ENCODE results near the gene NCOR1.

NCOR1 gene

DNA sequence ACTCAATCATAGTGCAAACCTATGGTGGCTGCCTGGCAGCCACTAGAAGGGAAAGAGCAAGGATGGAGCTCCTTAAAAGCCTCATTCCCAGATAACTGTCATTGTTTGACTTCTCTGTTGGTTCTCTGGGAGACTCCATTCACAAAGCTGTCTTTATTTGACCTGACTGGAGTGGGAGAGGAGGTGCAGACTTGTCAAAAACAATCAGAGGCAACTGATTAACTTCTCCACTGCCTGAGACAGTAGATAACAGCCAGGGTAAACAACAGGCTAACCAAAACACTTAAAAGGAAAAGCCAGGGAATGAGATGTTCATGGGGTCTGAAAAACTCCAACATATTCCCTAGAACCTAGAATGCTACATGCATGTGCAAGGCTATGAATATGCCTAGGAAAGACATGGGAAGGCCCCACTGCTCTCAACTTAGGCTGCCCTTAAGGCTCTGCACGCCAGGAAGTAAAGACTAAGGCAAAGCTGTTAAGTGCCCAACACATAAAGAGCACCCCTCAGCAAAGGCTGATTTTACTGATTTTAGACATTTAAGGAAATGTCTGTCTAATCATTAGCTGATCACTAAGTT, 133.7 kb downstream of the NCOR1 start:
- no peak for DNase-seq (ENCODE audit: low spot score)
- Histone ChIP-seq H3K36me3 (ENCODE audit: low read depth) (peaks cover 48% of the 10 kb centered on the region), H3K27ac (ENCODE audit: poor library complexity, severe bottlenecking) (no peak overlapping the region), H3K9me3 (ENCODE audit: severe bottlenecking) (no peaks in the 10 kb centered on the region), H3K4me1 (ENCODE audit: insufficient read depth, poor library complexity, severe bottlenecking) (no peaks in the 10 kb centered on the region), H3K4me3 (ENCODE audit: severe bottlenecking) (no peak overlapping the region), H3K27me3 (ENCODE audit: insufficient read depth, poor library complexity, severe bottlenecking) (no peaks in the 10 kb centered on the region)
- TF ChIP-seq, protein P1, sequence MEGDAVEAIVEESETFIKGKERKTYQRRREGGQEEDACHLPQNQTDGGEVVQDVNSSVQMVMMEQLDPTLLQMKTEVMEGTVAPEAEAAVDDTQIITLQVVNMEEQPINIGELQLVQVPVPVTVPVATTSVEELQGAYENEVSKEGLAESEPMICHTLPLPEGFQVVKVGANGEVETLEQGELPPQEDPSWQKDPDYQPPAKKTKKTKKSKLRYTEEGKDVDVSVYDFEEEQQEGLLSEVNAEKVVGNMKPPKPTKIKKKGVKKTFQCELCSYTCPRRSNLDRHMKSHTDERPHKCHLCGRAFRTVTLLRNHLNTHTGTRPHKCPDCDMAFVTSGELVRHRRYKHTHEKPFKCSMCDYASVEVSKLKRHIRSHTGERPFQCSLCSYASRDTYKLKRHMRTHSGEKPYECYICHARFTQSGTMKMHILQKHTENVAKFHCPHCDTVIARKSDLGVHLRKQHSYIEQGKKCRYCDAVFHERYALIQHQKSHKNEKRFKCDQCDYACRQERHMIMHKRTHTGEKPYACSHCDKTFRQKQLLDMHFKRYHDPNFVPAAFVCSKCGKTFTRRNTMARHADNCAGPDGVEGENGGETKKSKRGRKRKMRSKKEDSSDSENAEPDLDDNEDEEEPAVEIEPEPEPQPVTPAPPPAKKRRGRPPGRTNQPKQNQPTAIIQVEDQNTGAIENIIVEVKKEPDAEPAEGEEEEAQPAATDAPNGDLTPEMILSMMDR (IDR thresholded peaks at IDR 0.05; ENCODE audit: poor library complexity, severe bottlenecking): no peak
- ATAC-seq (ENCODE audit: low read depth): no peak

DNA sequence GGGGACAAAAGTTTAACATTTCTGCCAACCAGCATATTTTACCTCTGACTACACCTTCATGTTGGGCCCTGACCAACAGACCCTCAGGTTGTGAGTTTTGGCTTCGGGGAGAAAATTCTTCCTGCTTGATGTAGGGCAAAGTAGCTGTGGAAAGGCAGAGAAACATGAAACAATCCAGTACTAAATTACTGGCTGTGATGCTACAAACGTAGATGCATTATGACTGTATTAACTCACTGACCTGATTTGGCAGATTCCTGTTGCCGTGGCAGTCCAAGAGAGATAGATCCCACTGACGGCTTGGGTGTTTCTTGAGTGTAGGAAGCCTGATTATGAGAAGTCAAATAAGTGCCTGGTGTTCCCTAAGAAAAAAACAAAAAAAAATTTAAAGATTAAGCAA, 135.0 kb downstream of the NCOR1 start:
- DNase-seq (ENCODE audit: low spot score) (no peak), ATAC-seq (ENCODE audit: low read depth) (no peak)
- H3K36me3 ChIP-seq (ENCODE audit: low read depth): peaks cover 51% of the 10 kb centered on the region
- H3K27me3 ChIP-seq (ENCODE audit: insufficient read depth, poor library complexity, severe bottlenecking): no peaks in the 10 kb centered on the region
- H3K4me1 ChIP-seq (ENCODE audit: insufficient read depth, poor library complexity, severe bottlenecking): no peaks in the 10 kb centered on the region
- TF ChIP-seq, protein P1 (IDR thresholded peaks at IDR 0.05; ENCODE audit: poor library complexity, severe bottlenecking): no peak
- H3K4me3 ChIP-seq (ENCODE audit: severe bottlenecking): no peak overlapping the region
- no peaks in the 10 kb centered on the region for H3K9me3 ChIP-seq (ENCODE audit: severe bottlenecking)
- no peak overlapping the region for H3K27ac ChIP-seq (ENCODE audit: poor library complexity, severe bottlenecking)

DNA sequence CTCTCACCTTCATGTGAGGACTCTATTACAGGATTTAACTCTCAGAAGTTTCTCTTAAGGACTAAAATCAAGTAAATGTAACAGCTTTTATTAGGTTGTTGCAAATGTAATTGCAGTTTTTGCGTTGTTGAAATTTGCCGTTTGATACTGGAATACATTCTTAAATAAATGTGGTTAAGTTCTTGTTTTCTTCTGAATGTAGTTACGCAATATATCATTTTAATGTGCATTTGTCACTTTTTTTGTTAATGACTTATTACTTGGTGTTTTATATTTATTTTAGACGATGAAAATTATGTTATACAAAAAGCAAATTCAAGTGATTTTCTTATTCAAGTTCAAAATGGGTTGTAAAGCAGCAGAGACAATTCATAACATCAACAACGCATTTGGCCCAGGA, 139.4 kb downstream of the NCOR1 start:
- no peak overlapping the region for H3K27ac ChIP-seq (ENCODE audit: poor library complexity, severe bottlenecking)
- no peak for ATAC-seq (ENCODE audit: low read depth)
- H3K36me3 ChIP-seq (ENCODE audit: low read depth): peaks cover 81% of the 10 kb centered on the region
- no peaks in the 10 kb centered on the region for H3K4me1 ChIP-seq (ENCODE audit: insufficient read depth, poor library complexity, severe bottlenecking)
- no peaks in the 10 kb centered on the region for H3K27me3 ChIP-seq (ENCODE audit: insufficient read depth, poor library complexity, severe bottlenecking)
- TF ChIP-seq, protein P1 (IDR thresholded peaks at IDR 0.05; ENCODE audit: poor library complexity, severe bottlenecking): no peak
- no peak overlapping the region for H3K4me3 ChIP-seq (ENCODE audit: severe bottlenecking)
- no peak for DNase-seq (ENCODE audit: low spot score)
- no peaks in the 10 kb centered on the region for H3K9me3 ChIP-seq (ENCODE audit: severe bottlenecking)

DNA sequence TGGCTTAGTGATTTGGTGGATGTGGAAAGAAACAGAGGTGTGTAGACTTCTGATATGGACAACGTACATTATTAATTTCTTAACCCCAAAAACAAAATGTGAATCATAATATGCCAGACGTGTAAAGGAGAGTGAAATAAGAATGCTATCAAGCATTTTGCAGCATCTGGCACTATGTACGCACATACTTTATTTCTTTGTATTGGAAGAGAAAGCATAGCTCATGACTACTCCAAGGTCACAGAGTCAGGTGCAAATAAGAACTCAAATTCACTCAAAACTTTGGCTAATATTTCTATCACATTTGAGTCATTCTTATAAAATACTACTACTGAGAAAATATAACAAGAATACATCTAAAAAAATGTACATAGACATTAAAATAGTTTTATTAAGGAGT, 140.9 kb downstream of the NCOR1 start:
- Histone ChIP-seq H3K4me1 (ENCODE audit: insufficient read depth, poor library complexity, severe bottlenecking) (no peaks in the 10 kb centered on the region), H3K27ac (ENCODE audit: poor library complexity, severe bottlenecking) (no peak overlapping the region), H3K4me3 (ENCODE audit: severe bottlenecking) (no peak overlapping the region), H3K9me3 (ENCODE audit: severe bottlenecking) (no peaks in the 10 kb centered on the region), H3K27me3 (ENCODE audit: insufficient read depth, poor library complexity, severe bottlenecking) (no peaks in the 10 kb centered on the region), H3K36me3 (ENCODE audit: low read depth) (peaks cover 81% of the 10 kb centered on the region)
- TF ChIP-seq, protein P1 (IDR thresholded peaks at IDR 0.05; ENCODE audit: poor library complexity, severe bottlenecking): no peak
- DNase-seq (ENCODE audit: low spot score): no peak
- no peak for ATAC-seq (ENCODE audit: low read depth)

DNA sequence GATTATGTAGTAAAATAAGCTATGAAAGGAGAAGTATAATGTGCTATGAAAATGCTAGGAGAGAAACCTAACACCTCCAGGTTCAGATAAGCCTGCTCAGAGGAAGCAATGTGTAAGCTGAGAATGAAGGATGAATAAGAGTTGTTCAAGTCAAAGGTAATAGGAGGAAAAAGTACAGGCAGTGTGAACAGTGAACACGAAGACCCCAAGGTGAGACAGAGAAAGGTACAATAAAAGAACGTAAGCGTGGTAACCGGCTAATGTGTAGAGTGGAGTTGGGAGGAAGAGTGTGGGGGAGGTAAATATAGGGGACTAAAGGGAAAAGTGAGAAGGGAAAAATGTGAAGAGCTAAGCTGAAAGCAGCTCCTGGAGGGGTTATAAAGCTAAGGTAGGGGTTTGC, 141.5 kb downstream of the NCOR1 start:
- H3K4me1 ChIP-seq (ENCODE audit: insufficient read depth, poor library complexity, severe bottlenecking): no peaks in the 10 kb centered on the region
- peaks cover 82% of the 10 kb centered on the region for H3K36me3 ChIP-seq (ENCODE audit: low read depth)
- no peak overlapping the region for H3K4me3 ChIP-seq (ENCODE audit: severe bottlenecking)
- H3K27me3 ChIP-seq (ENCODE audit: insufficient read depth, poor library complexity, severe bottlenecking): no peaks in the 10 kb centered on the region
- ATAC-seq (ENCODE audit: low read depth) (no peak), DNase-seq (ENCODE audit: low spot score) (no peak)
- no peak overlapping the region for H3K27ac ChIP-seq (ENCODE audit: poor library complexity, severe bottlenecking)
- TF ChIP-seq, protein P1 (IDR thresholded peaks at IDR 0.05; ENCODE audit: poor library complexity, severe bottlenecking): no peak
- no peaks in the 10 kb centered on the region for H3K9me3 ChIP-seq (ENCODE audit: severe bottlenecking)
